ENCODE results near the gene MYADML2.

Gene MYADML2

GRCh38 chr17:81915331-81915730 lies 31.7 kb downstream of the MYADML2 start:
- ATAC-seq = no peak
- TF ChIP-seq ZNF70 (CRISPR knock-in tag; IDR thresholded peaks at IDR 0.05) = no peak
- no peak for TF ChIP-seq CSDC2 (CRISPR knock-in tag; IDR thresholded peaks at IDR 0.05)
- no peak for TF ChIP-seq RARB (CRISPR knock-in tag; IDR thresholded peaks at IDR 0.05)
- TF ChIP-seq PPARA (CRISPR knock-in tag; IDR thresholded peaks at IDR 0.05; ENCODE audit: borderline replicate concordance) = no peak
- no peak for TF ChIP-seq ARNTL (CRISPR knock-in tag; IDR thresholded peaks at IDR 0.05; ENCODE audit: borderline replicate concordance, low read depth)
- TF ChIP-seq TCF4 (CRISPR knock-in tag; IDR thresholded peaks at IDR 0.05; ENCODE audit: borderline replicate concordance) = no peak
- TF ChIP-seq ZNF565 (CRISPR knock-in tag; conservative IDR thresholded peaks at IDR 0.05; ENCODE audit: low read depth) = no peak
- TF ChIP-seq ZC3H10 (CRISPR knock-in tag; IDR thresholded peaks at IDR 0.05) = no peak

GRCh38 chr17:81914103-81914850 lies 32.8 kb downstream of the MYADML2 start:
- no peak for ATAC-seq
- TF ChIP-seq ISL1 (CRISPR knock-in tag; IDR thresholded peaks at IDR 0.05) (no peak), BACH2 (CRISPR knock-in tag; IDR thresholded peaks at IDR 0.05; ENCODE audit: borderline replicate concordance) (no peak), CREB5 (CRISPR knock-in tag; IDR thresholded peaks at IDR 0.05; ENCODE audit: low read depth) (no peak), TOX (CRISPR knock-in tag; IDR thresholded peaks at IDR 0.05; ENCODE audit: borderline replicate concordance) (no peak), ARNTL (CRISPR knock-in tag; IDR thresholded peaks at IDR 0.05; ENCODE audit: borderline replicate concordance, low read depth) (no peak), ZNF8 (CRISPR knock-in tag; IDR thresholded peaks at IDR 0.05) (no peak), PPARA (CRISPR knock-in tag; IDR thresholded peaks at IDR 0.05; ENCODE audit: borderline replicate concordance) (no peak), ZNF70 (CRISPR knock-in tag; IDR thresholded peaks at IDR 0.05) (no peak), CSDC2 (CRISPR knock-in tag; IDR thresholded peaks at IDR 0.05) (no peak)

GRCh38 chr17:81913394-81914102 lies 33.5 kb downstream of the MYADML2 start:
- ATAC-seq = no peak
- TF ChIP-seq CREB5 (CRISPR knock-in tag; IDR thresholded peaks at IDR 0.05; ENCODE audit: low read depth) (no peak), ZFP30 (CRISPR knock-in tag; IDR thresholded peaks at IDR 0.05) (no peak), SNAI2 (CRISPR knock-in tag; IDR thresholded peaks at IDR 0.05) (no peak), ZNF70 (CRISPR knock-in tag; IDR thresholded peaks at IDR 0.05) (no peak), RARB (CRISPR knock-in tag; IDR thresholded peaks at IDR 0.05) (no peak), TCF4 (CRISPR knock-in tag; IDR thresholded peaks at IDR 0.05; ENCODE audit: borderline replicate concordance) (no peak), OSR1 (CRISPR knock-in tag; IDR thresholded peaks at IDR 0.05) (no peak)

- no peak for ATAC-seq
- TF ChIP-seq ZFP3 (CRISPR knock-in tag; IDR thresholded peaks at IDR 0.05) (no peak), PATZ1 (CRISPR knock-in tag; IDR thresholded peaks at IDR 0.05; ENCODE audit: borderline replicate concordance) (no peak), OSR1 (CRISPR knock-in tag; IDR thresholded peaks at IDR 0.05) (no peak), ARNTL (CRISPR knock-in tag; IDR thresholded peaks at IDR 0.05; ENCODE audit: borderline replicate concordance, low read depth) (no peak), ZNF8 (CRISPR knock-in tag; IDR thresholded peaks at IDR 0.05) (no peak), TCF4 (CRISPR knock-in tag; IDR thresholded peaks at IDR 0.05; ENCODE audit: borderline replicate concordance) (no peak), ZFP30 (CRISPR knock-in tag; IDR thresholded peaks at IDR 0.05) (no peak), TOX (CRISPR knock-in tag; IDR thresholded peaks at IDR 0.05; ENCODE audit: borderline replicate concordance) (no peak), ZNF565 (CRISPR knock-in tag; conservative IDR thresholded peaks at IDR 0.05; ENCODE audit: low read depth) (no peak), ESRRG (CRISPR knock-in tag; IDR thresholded peaks at IDR 0.05) (no peak), CSDC2 (CRISPR knock-in tag; IDR thresholded peaks at IDR 0.05) (no peak), GLIS3 (CRISPR knock-in tag; IDR thresholded peaks at IDR 0.05) (no peak), ZNF70 (CRISPR knock-in tag; IDR thresholded peaks at IDR 0.05) (no peak), POU6F1 (CRISPR knock-in tag; IDR thresholded peaks at IDR 0.05; ENCODE audit: borderline replicate concordance, low read depth) (no peak), BACH2 (CRISPR knock-in tag; IDR thresholded peaks at IDR 0.05; ENCODE audit: borderline replicate concordance) (no peak), CREB5 (CRISPR knock-in tag; IDR thresholded peaks at IDR 0.05; ENCODE audit: low read depth) (no peak)
Observed at GRCh38 chr17:81912441-81913309, 34.4 kb downstream of the MYADML2 start.

Data from SK-N-SH treated with all-trans-retinoic acid at 6 μM for 48 hours (cell line).